Stimulated activated CD4-positive, alpha-beta T cell treated with anti-CD3 and anti-CD28 coated beads, Interleukin-15, amount 100 ng/mL, for 48 hours (primary cell): ENCODE data around the gene C2orf92.
A peak's percentile ranks its signal among the peaks of the same experiment; 100 is the strongest.

Experiments used
- DNase-seq, 2 donors: peaks; one replicate each; pipeline ENCODE4 v3.0.0-alpha.2; 2020; ENCODE audit warnings: low read depth in 2 of 2

The C2orf92 gene

DNA sequence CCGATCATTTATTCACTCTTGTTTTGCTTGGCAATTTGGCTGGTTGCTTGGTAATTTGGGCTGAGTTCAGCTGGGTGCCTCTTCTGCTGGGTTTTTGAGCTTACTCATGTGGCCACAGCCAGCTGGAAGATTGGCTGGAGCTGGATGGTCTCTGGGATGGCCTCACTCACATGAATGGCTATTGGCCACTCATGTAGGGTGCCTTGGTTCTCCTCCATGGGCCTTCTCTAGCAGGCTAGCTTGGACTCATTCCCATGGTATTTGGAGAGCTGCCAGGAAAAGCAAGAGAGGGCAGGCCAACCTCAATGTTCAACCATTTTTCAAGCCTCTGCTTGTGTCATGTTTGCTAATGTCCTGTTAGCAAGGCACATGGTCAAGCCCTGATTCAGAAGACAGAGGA is 60.7 kb downstream of the C2orf92 start:
- no peak for DNase-seq

DNA sequence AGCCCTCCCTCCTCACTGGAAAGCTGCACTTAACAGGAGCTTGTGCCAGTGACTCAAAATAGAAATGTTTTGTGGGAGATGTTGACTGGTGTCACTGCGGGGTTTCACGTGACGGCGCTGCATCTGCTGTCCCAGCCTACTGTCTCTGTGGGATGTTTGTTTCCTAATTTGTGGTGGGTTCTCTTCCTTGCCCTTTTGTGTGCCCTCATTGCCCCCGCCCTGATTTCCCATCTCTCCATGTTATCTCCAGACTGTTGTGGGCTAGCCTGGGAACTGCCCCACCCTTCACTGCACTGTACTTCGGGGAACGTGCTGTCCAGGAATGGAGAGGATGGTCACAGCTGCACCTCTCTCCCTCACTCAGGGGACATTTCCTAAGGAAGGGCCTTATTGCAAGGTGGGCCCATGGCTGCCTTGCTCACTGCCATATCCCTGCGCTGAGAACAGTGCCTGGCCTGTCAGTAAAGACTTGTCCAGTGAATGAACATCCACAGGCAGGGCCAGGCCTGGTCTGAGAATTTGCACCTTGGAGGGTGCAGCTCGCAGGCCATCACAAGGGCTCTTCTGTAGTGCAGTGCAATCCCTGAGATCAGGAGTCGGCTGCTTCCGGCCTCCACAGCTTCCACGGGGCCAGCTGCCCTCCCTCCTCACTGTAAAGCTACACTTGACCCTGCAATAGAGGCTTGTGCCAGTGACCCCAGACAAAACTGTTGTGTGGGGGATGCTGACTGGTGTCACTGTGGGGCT is 61.9 kb downstream of the C2orf92 start:
- DNase-seq: no peak

DNA sequence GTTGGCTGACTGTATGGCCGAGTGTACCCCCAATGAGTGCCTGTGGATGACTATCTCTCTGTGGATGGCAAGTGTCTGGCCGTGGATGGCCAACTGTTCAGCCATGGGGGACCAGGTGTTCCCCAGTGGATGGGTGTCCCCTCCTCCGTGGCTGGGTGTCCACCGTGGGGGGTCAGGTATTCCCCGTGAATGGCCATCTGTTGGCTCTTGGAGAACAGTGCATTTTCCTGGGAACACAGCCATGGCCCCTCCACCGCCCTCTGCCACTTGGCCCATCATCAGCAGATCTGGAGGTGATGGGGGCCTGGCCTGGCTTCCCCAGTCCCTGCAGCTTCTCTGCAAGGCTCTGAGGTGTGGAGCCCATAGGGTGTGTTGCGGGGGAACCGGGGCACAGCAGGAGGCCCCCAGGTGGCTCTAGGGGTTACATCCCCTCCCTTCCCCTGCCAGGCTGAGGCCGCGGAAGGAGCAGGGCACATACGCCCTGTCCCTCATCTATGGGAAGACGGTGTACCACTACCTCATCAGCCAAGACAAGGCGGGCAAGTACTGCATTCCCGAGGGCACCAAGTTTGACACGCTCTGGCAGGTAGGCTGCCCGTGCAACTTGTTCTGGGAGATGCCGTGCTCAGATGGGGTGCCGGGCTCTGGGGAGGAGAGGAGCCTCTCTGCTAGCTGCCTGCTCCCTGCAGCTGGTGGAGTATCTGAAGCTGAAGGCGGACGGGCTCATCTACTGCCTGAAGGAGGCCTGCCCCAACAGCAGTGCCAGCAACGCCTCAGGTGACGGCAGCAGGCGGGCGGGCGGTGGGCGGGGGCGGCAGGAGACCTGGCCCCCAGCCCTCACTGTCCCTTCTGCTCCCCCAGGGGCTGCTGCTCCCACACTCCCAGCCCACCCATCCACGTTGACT is 63.2 kb downstream of the C2orf92 start:
- DNase-seq: no peak

DNA sequence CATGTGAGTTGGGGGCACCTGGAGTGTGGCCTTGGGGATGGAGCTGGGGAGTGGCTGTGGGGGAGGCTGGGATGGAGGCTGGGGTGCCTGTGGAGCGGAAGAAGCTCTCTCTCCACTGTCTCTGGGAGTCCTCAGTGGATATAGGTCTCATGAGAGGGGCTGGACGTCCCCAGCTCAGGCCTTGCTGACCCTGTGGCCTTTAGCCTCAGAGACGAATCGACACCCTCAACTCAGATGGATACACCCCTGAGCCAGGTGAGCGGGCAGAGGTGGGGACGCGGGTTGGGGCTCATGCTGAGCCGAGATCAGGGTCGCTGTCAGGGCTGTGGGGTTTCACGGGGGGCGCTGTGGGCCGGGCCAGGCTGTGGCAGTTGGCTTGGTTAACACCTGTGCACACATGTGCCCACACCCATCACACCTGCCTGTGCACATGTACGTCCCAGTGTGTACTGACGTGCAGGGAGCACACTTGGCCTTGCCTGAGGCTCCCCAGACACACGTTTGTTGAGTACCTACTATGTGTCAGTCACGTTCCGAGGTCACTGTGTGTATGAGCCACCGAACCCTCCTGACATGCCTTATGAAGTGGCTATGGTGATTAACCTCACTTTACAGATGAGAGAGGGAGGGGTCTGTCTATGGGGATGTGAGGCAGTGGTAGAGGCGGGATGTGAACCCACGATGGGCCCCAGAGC is 64.0 kb downstream of the C2orf92 start:
- DNase-seq: no peak

DNA sequence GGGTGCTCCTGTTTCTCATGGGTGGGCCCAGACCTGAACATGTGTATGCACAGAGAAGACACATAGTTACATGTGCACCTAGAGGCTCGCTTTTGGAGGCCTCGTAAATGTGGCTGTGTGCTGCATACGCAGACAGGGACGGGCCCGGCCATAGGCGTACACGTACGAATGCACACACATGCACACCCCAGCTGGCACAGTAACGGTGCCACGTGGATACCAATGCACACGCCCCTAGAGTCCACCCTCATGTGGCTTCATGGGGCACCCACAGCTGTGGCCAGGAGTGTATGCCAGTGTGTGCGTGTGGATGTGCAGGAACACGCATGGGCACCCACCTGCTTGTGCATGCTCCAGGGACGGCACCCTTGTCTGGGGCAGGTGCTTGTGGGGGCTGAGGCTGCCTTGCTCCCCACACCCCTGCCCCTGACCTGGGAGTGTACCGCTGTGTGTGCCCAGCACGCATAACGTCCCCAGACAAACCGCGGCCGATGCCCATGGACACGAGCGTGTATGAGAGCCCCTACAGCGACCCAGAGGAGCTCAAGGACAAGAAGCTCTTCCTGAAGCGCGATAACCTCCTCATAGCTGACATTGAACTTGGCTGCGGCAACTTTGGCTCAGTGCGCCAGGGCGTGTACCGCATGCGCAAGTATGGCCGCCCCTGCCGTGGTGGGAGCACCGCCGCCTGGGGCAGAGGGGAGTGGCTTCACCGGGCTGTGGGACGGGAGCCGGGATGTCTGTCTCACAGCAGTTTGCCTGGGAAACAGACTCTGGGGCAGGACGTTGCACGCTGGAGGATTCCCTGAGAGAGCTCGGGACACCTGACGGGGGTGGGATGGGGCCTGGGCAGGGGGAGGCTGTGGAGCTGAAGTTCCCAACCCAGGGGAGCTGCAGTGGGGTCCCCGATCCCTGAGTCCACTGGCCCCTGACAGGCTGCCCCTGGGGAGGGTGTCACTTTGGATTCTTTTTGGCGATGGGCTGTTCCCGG is 64.8 kb downstream of the C2orf92 start:
- no peak for DNase-seq

DNA sequence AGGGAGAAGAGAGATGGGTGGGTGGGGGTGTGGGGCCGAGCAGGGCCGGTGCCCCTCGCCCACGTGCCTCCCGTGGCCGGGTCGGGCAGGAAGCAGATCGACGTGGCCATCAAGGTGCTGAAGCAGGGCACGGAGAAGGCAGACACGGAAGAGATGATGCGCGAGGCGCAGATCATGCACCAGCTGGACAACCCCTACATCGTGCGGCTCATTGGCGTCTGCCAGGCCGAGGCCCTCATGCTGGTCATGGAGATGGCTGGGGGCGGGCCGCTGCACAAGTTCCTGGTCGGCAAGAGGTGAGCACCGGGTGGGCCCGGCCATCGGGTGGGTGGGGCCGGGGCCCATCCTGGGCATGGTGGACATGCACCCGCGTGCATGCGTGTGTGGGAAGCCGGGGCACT is 65.6 kb downstream of the C2orf92 start:
- DNase-seq: no peak

DNA sequence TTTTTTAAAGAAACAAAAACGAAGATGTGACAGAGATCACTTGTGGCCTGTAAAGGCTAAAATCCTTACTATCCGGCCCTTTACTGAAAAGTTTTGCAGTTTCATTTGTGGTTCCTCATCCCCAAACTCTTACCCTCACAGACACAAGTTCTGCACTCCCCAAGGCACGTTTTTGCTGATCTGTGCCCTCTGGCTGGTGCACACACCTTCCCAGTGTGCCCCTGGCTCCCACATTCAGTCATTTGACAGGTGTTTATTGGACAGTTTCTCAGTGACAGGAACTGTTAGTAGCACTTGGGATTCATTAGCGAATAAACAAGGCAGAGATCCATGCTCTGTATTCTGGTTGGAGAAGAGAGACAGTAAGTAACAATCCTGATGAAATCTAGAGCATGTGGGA is 66.7 kb downstream of the C2orf92 start:
- no peak for DNase-seq

DNA sequence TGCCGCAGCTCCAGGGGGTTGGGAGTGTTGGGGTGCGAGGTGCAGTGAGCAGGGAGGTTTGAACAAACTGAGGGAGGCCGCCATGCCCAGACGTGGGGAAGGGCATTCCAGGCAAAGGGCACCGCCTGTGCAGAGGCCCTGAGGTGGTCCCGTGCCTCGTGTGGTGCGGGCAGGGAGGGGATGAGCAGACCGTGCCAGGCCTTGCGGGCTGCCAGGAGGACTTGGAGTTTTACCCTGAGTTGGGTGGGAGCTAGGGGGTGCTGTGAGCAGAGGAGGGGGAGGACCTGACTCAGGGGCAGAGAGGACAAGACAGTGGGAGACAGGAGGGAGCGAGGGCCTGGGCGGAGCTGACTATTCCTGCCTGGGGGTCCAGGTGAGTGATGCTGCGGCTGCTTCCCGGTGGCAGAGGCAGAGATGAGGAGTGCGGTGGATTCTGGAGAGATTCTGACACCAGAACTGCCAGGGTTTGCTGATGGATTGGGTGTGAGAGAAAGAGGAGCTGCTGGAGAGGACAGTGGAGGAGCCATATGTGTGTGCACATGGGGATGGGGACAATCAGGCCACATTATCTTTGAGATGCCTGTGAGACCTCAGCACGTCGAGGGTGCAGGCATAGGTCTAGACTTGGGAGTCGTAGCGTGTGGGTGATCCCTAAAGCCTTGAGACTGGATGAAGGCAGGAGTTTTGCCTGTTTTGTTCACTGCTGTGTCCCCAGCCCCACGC is 67.3 kb downstream of the C2orf92 start:
- no peak for DNase-seq

DNA sequence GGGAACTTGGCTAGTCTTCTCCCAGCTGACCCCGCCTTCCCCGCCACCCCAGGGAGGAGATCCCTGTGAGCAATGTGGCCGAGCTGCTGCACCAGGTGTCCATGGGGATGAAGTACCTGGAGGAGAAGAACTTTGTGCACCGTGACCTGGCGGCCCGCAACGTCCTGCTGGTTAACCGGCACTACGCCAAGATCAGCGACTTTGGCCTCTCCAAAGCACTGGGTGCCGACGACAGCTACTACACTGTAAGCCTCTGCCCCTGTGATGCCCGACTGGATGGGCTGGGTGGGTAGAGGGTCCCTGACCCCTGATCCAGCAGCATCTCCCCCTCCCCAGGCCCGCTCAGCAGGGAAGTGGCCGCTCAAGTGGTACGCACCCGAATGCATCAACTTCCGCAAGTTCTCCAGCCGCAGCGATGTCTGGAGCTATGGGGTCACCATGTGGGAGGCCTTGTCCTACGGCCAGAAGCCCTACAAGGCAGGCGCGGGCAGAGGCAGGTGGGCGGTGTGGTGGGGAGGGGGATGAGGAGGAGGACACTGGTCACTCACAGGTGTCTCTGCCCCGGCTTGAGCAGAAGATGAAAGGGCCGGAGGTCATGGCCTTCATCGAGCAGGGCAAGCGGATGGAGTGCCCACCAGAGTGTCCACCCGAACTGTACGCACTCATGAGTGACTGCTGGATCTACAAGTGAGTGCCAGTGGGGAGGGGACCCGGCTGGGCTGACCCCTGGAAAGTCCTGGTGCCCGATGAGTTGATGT is 68.1 kb downstream of the C2orf92 start:
- DNase-seq: no peak

DNA sequence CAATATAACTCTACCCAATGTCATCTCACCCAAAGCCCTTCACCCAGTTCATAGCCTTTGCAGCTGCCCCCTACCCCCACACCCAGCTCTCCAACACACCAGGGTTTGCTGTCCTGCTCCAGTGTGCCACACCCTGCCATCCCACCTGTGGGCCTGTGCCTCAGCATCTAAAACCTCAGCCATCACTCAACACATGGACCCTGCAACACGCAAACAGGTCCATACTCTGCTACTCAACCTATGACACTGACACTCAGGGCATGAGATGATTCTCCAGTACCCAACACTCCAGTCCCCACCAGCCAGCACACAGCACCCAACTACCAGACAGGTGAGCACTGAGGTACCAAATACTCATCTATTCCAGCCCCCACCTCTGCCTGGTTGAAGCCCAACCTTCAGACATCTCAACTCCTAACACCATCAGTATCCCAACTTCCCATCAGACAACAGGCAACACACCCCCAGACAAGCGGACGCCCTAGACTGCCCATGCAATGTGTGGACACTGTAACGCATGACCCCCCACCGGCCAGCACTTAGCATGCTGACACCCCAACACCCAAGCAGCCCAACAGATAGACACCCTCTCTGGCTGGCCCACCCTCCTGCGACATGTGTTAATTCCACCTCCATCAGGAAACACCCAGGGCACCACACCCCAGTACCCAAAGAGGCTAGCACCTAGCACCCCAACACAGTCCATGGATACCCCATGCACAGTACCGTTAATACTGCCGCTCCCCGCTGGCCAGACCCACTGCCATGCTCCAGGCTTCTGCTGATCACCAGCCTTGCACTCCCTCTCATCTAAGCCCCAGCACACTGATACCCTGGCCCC is 68.9 kb downstream of the C2orf92 start:
- DNase-seq: no peak

DNA sequence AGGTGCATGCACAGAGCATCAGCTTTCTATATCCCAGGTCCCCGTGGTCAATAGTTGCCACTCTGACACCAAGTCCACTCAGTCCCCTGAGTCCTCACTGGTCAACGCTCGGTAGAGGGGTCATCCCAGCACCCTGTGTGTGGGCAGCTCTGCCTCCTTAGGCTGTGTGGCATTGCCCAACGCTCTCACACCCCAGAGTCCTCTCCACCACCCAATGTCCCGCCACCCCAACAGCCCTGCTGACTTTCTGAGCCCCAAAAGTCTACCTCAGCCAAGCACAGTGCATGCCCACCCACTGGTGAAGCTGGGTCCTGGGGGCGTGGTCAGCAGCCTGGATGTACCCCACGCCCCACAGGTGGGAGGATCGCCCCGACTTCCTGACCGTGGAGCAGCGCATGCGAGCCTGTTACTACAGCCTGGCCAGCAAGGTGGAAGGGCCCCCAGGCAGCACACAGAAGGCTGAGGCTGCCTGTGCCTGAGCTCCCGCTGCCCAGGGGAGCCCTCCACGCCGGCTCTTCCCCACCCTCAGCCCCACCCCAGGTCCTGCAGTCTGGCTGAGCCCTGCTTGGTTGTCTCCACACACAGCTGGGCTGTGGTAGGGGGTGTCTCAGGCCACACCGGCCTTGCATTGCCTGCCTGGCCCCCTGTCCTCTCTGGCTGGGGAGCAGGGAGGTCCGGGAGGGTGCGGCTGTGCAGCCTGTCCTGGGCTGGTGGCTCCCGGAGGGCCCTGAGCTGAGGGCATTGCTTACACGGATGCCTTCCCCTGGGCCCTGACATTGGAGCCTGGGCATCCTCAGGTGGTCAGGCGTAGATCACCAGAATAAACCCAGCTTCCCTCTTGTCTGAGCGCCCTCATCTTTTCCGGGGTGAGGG is 69.7 kb downstream of the C2orf92 start:
- DNase-seq: no peak

DNA sequence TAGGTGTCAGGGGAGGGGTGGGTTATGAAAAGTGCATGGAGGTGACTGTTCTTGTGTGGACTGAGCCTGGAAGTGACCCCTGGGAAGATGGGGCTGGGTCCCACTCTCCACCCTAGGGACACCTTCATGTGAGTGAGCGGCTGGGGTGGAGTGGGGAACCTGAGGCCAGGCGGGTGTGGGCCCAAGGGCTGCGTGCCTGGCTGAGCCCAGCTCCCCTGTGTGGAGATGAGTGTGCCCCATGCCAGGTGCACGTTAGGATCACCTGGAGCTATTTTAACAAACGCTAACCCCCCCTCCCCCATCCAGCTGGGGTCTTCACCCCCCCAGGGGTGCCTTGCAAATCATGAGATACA is 70.4 kb downstream of the C2orf92 start:
- DNase-seq: no peak

DNA sequence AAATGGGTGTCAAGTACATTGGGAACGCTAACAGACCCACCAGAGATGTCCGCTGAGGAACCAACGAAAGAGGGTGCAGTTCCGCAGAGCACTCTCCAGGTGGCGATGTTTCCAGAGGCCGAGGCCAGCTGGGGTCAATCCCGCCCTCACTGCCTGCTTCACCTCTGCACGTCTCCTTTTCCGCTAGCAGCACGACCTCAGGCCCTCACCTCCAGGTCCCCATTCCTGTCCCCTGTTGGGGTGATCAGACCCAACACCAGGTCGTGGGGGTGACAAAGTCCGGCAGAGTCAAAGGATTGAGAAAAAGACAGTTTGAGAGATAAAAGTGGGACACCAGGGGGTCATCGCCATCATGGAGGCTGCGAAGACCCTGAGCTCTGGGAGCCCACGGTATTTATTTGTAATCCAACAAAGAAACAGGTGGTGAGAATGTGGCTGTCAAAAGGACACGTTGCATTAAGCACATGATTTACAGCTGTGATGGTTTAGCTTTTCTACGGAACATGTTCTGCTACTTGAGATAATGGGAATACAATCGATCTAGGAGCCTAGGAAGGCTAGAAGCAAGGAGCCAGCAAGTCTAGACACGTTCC is 71.2 kb downstream of the C2orf92 start:
- peak in 1 of 2 donors; percentile 42 for DNase-seq

DNA sequence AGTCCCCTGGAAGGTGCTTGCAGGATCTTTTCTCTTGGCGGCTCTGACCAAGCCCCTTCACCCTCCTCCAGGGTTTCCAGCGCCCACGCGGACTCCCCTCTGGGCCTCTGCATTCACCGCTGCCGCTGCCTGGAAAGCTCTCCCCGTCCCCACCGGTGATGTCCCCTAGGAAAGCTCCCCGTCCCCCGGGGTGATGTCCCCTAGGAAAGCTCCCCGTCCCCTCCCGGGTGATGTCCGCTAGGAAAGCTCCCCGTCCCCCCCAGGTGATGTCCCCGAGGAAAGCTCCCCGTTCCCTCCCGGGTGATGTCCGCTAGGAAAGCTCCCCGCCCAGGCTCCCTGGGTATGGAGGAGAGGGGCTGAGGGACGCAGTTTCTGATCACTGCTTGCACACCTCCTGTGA is 71.7 kb downstream of the C2orf92 start:
- DNase-seq: no peak

DNA sequence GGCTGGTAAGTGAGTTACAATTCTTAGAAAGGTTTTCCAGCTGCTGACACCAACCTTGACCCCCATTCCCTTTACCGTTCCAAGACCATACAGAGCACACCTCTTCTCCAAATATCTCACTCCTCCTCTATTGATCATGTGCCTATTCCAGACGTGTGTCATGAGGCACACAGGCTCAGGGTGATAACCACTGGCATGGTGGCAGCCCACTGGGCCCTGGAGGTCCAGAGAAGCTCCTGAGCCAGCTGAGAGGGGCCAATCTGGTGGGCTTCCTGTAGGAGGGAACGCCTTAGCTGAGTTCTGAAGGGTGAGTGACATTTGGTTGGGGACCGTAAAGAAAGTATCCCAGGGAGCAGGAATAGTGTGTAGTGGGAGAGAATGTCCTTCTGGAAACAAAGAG is 72.2 kb downstream of the C2orf92 start:
- no peak for DNase-seq

DNA sequence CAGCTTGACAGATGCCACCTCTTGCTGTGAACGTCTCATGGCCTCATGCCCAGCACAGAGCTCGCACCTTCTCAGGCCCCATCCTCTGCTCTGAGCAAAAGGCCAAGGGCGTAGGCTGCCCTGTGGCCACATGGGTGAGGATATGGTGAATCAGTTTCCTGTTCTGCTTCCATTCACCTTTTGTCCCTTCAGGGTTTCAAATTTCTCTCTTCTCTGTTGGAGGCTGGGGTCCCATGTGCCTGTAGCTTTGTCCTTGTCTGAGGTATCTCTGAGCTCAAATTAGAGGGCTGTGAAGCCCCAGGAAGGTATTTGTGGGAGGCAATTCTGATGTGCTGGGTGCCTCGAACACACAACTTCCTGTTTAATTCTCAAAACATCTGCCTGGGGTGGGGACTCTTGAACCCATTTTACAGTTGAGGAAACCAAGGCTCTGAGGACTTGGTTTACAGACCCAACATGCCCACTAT is 72.9 kb downstream of the C2orf92 start:
- DNase-seq: no peak

DNA sequence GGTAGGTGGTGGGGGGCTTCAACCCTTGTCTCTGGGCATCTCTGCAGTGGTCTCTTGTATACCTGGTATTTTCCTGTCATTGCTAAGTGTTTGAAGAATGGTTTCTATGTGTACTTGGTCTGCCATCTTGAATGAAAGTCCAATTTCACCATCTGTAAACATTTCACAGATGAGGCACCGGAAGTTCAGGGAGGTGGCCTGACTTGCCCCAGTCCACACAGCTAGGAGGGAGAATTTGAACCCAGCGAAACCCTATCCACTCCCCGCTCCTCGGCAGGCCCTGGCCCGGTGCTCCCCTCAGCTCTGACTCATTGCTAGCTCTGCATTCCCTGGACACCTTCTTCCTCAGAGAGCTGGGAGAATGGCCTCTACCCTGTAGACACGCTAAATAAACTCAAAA is 74.4 kb downstream of the C2orf92 start:
- DNase-seq: no peak
